Measurements from ENCODE around the gene CPSF4.
"Not testable (repeated sequence)": the region's sequence is repeated elsewhere in the genome, so short reads cannot be mapped to it uniquely, and the experiment has no call there.

CPSF4 gene

DNA sequence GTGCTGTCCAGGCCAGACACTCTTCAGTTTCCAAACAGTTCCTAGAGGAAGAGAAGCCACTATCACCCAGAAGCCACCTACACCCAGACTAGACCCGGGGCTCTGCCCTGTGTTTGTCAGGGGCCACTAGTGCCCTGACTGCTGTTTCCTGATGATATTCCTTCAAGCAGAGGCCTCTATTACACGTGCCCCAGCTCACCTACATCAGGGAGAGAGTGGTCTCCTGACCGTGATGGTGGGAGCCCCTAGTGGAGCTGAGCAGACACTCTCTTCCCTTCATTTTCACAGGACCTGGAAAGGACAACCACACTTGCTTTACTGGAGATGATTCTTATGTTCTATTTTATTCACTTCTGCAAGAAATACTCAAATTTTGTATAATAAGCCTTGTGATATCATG lies 52.1 kb downstream of the CPSF4 start:
- DNase-seq (ENCODE audit: low spot score): no peak

DNA sequence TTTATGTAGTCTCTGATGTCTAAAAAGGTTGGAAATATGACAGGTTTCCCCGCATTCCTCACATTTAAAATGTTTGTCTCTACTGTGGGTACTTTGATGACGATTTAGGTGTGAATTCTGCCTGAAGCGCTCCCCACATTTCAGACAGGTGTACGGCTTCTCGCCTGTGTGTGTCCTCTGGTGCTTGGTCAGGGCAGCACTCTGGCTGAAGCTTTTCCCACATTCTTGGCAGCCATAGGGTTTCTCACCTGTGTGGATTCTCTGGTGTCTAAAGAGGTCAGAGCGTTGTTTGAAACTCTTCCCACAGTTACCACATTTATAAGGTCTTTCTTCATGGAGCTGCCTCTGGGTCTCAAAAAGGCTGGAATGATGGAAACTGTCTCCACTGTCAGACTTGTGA lies 55.1 kb downstream of the CPSF4 start:
- no peak for DNase-seq (ENCODE audit: low spot score)

DNA sequence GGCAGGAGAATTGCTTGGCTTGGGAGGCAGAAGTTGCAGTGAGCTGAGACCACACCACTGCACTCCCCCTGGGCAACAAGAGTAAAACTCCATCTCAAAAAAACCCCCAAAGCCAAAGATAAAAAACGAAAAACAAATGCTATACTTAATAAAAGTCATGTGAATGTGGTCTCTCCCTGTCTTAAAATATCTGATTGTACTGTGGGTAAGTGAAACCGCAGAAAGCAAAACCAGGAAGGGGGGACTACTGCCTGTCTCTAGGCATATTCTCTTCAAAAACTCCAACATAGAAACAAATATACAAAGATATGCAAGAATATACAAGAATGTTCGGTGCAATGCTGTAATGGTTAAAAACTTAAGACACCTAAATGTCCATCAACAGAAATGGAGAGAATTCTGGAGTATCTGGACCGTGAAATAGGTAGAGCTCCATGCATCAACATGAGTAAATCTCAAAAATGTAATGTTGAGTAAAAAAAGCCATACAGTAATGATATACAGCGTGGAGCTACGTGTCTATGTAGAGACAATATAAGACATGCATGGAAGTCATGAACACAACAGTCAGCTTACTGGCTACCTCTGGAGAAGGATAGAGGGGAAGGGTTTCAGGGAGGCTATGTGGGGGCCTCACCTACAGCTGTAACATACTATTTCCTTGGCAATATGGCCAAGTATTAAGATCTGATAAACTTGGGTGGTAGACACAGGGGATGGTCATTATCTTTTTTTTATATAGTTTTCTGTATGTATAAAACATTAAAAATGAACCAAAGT lies 59.2 kb downstream of the CPSF4 start:
- no peak for DNase-seq (ENCODE audit: low spot score)

DNA sequence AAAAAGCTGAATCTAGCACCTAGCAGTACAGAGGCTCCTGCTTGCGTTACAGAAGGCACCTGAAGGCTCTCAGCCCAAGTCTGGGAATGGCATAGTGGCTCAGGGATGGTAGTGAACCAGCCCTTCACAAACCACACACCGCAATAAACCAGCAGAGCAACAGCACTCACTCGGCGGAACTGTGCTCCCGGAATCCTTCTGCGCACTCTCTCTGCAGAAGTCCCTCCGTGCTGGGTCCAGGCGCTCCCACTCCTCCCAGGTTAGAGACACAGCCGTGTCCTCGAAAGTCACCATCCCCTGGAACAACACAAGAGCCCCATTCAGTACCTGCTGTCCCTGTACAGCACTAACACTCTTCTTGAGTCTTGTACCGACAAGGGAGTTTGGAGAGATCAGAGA lies 59.8 kb downstream of the CPSF4 start:
- no peak for DNase-seq (ENCODE audit: low spot score)

DNA sequence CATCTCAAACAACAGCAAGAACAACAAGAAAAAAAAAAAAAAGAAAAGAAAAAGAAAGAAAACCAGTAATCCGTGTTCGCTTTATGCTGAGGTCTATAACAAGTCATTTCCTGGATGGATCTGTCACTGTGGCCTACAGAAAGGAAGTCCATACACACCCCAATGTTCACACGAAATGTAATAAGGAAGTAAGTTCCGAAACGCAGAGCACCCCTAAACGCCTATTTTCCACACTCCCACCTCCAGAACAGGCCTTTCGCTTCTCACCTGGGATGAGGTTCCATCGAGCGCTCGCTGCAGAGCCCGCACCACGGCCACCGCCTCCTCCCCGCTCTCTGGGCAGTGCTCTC lies 60.6 kb downstream of the CPSF4 start:
- no peak for DNase-seq (ENCODE audit: low spot score)

DNA sequence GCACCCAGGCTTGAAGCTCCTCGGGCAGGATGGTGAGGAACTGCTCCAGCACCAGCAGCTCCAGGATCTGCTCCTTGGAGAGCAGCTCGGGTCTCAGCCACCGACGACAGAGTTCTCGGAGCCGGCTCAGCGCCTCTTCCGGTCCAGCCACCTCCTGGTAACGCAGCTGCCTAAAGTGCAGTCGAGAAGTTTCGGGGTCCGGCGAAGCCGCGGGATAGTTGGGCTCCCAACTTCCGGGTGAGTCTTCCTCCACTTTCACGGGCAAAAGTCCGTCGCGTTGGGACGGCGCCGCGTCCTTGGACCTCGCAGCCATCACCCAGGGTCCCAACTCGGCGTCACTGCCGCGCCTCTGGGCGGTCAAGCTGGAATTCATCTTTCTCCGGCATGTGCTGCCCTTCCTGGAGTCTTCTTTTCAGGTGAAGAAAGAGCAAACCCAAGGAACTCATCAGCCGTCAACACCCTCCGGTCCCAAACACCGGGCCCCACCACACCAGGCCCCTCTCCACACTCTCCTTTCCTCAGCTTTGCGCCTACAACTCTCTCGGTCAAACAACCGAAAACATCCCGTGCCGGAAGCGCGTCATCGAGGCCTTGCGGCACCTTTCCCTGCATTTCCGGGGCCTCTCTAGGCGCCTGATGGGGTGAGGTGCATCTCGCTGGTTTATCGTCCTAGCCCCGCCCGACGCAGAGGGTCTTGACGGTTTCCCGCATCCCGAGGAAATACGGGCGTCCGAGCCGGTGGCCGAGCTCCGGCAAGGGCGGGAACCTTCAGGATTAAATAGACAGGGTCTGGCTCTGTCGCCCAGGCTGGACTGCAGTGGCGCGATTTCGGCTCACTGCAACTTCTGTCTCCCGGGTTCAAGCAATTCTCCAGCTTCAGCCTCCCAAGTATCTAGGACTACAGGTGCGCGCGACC lies 61.2 kb downstream of the CPSF4 start, which contains the start of gene ZNF394:
TSS of gene ZNF394 (minus strand) at position 561 of the 916 bp plus-strand sequence. CDS start at position 373, 188 bp downstream.
- DNase-seq (ENCODE audit: low spot score): peak; percentile 94

DNA sequence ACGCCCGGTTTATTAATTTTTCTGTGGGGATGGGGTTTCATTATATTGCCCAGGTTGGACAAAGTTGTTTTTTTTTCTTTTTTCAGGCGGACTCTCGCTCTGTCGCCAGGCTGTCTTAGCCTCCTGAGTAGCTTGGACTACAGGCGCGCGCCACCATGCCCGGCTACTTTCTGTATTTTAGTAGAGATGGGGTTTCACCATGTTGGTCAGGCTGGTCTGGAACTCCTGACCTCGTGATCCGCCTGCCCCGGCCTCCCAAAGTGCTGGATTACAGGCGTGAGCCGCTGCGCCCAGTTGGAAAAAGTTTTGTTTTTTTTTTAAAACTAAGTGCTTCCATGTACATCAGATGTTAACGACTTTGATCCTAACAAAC lies 61.9 kb downstream of the CPSF4 start:
- DNase-seq (ENCODE audit: low spot score): no peak

DNA sequence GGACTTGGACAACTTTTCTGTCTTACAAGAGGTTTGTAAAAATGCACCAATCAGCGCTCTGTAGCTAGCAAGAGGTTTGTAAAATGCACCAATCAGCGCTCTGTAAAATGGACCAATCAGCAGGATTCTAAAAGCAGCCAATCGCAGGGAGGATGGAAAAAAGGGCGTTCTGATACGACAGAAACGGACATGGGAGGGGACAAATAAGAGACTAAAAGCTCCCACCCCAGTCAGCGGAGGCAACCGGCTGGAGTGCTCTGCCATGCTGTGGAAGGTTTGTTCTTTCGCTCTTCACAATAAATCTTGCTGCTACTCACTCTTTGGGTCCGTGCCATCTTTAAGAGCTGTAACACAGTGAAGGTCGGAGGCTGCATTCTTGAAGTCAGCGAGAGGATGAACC lies 62.5 kb downstream of the CPSF4 start:
- not testable (repeated sequence) for DNase-seq (ENCODE audit: low spot score)

DNA sequence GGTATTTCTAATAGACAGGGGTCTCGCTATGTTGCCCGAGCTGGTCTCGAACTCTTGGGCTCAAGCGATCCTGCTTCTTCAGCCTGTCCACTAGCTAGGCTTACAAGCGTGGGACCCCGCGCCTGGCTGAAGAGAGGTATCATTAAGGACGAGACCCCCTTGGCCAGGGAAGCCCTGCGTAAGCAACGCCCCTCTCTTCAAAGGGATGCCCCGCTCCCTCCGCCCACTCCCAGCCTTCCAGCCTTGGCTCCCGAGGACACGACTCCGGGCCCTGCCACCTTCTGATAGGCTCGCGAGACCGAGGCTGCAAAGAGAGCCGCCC lies 65.5 kb downstream of the CPSF4 start:
- DNase-seq (ENCODE audit: low spot score): peak; percentile 99

DNA sequence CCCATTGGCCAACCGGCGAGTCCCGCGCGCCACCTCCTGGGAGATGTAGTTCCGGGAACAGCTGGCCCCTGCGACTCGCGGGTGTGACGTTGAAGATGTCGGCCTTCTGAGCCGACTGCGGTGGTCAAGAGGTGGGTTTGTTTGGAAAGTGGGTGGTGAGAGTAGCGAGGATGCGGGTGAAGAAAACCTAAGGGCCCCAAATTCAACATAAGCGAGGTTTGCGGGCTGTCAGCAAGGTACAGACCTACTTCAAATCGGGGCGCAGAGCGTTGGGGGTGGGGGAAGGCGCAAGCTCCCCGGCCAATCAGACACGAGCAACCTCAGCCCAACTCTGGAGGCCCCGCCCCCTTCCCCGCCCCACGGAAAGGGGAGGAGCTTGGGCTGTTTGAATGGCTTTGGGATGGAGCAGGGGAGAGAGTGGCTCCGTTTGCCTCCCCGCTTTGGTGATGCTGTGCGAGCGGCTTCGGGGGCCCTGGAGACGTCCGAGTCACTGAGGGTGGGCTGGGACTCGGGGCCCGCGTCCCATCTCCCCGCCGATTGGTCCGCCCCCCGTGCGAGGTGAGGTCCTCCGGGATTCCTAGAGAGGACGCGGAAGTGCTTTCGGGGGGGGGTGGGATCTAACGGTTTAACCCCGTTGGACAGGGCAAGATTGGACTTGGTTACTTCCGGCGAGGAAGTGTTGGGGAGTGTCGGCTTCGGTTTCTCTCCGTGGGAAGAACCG lies 66.0 kb downstream of the CPSF4 start, which contains the start of gene ZKSCAN5:
TSS of gene ZKSCAN5 (plus strand) at position 60 of the 721 bp plus-strand sequence. CDS start 1,383 bp downstream, outside the sequence.
- DNase-seq (ENCODE audit: low spot score): peak; percentile 95

DNA sequence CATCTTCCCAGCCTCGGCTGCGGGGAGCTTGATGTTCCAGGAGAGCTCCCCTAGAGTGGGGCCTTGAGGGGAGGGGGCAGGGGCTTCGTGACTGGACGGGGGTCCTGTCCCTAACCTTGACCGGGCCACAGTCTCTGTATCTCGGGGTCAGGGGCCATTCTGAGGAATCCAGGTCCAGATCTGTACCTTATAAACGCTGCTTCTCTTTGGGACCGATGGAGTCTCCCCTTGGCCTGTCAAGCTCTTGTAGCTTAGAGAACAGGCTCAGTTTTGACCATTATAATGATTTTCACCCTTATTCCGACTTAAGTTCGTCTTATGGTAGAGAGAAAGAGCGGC lies 66.5 kb downstream of the CPSF4 start:
- no peak for DNase-seq (ENCODE audit: low spot score)

Data from SK-N-DZ (cell line).